OCI-LY7 (cell line): ENCODE data around the gene RBP3. TPM values are rescaled to one million over a fixed set of nuclear protein-coding genes. Genes with fewer than 3 reads are reported as not detected.

Experiments
- BruUV-seq: library from RNA; stranded (reverse); fragments of 400-500 nt; replicated peaks from 2 replicates; lab custom pipeline; 2021; lab: Mats Ljungman, UMichigan
- CTCF ChIA-PET: fragments of 300-600 bp; sonication (Branson Sonifier 250); formaldehyde crosslinking; loops from one replicate; lab custom pipeline; 2022; ENCODE audit warnings: antibody characterized with exemption; ENCODE audit not compliant: unreplicated experiment; lab: Charles Lee
- POLR2A ChIA-PET: fragments of 300-600 bp; sonication (Branson Sonifier 250); formaldehyde crosslinking; loops from one replicate; lab custom pipeline; 2022; ENCODE audit warnings: antibody characterized with exemption; lab: Charles Lee
- DNase-seq: peaks from one replicate; pipeline ENCODE4 v3.0.0-alpha.2; 2015; ENCODE audit warnings: low spot score
- H2AFZ ChIP-seq: fragments of 200-600 bp; sonication (generic), shearing (Covaris generic); 2 replicates; pipeline ENCODE4 v1.6.1; 2014; ENCODE audit warnings: mild to moderate bottlenecking, antibody characterized with exemption, low read length, moderate library complexity
- H3K27ac ChIP-seq: fragments of 200-600 bp; sonication (generic); 2 replicates; pipeline ENCODE4 v1.5.1; 2014; ENCODE audit warnings: mixed run types, low read depth, mild to moderate bottlenecking, moderate library complexity, low read length, inconsistent platforms; ENCODE audit not compliant: poor library complexity, severe bottlenecking
- H3K36me3 ChIP-seq: fragments of 200-600 bp; sonication (generic); 2 replicates; pipeline ENCODE4 v1.6.1; 2014; ENCODE audit warnings: mild to moderate bottlenecking, antibody characterized with exemption, low read length, moderate library complexity, mixed read lengths; ENCODE audit not compliant: insufficient read depth
- H3K4me1 ChIP-seq: fragments of 200-600 bp; sonication (generic); 2 replicates; pipeline ENCODE4 v1.5.1; 2014; ENCODE audit warnings: mild to moderate bottlenecking, low read length; ENCODE audit not compliant: insufficient read depth, poor library complexity, severe bottlenecking
- H3K4me2 ChIP-seq: fragments of 200-600 bp; sonication (generic); 2 replicates; pipeline ENCODE4 v1.6.1; 2014; ENCODE audit warnings: mild to moderate bottlenecking, low read length
- H3K4me3 ChIP-seq: fragments of 200-600 bp; sonication (generic); 2 replicates; pipeline ENCODE4 v1.5.1; 2014; ENCODE audit warnings: mild to moderate bottlenecking, low read depth, low read length; ENCODE audit not compliant: poor library complexity, severe bottlenecking
- H3K79me2 ChIP-seq: fragments of 200-600 bp; sonication (generic); 2 replicates; pipeline ENCODE4 v1.6.1; 2016; ENCODE audit warnings: low read depth, mild to moderate bottlenecking, low read length, moderate library complexity, mixed read lengths; ENCODE audit not compliant: insufficient read depth
- H3K9me2 ChIP-seq: fragments of 200-600 bp; sonication (generic); 2 replicates; pipeline ENCODE4 v1.6.1; 2016; ENCODE audit warnings: mild to moderate bottlenecking, low read length, mixed read lengths; ENCODE audit not compliant: insufficient read depth
- H3K9me3 ChIP-seq: fragments of 200-600 bp; sonication (generic); 2 replicates; pipeline ENCODE4 v1.6.1; 2014; ENCODE audit warnings: mild to moderate bottlenecking, mixed run types, low read length, mixed read lengths
- H4K20me1 ChIP-seq: fragments of 200-600 bp; sonication (generic); 2 replicates; pipeline ENCODE4 v1.6.1; 2014; ENCODE audit warnings: mild to moderate bottlenecking, antibody characterized with exemption, low read length, moderate library complexity, mixed read lengths; ENCODE audit not compliant: insufficient read depth
- CTCF ChIP-seq: fragments of 200-600 bp; sonication (generic); conservative IDR thresholded peaks from 2 replicates; pipeline ENCODE4 v1.5.1; 2014; ENCODE audit warnings: mild to moderate bottlenecking, antibody characterized with exemption, low read length, moderate library complexity, mixed read lengths
- EZH2phosphoT487 ChIP-seq: fragments of 200-600 bp; sonication (generic); IDR thresholded peaks from 2 replicates; pipeline ENCODE4 v1.6.1; 2018; ENCODE audit warnings: low read depth, borderline replicate concordance, mild to moderate bottlenecking, mixed run types, antibody characterized with exemption, low read length, moderate library complexity, mixed read lengths
- intact Hi-C: fragments of 100-400 bp; cut with micrococcal nuclease; formaldehyde crosslinking; loops from one replicate; pipeline ENCODE4 v1.10.0; 2022; ENCODE audit not compliant: unreplicated experiment
- total RNA-seq, 2 experiments: library from RNA; depleted of rRNA in 1 of 2; stranded (reverse); fragments of >200 nt in 1 of 2; shearing (Covaris generic) in 1 of 2; gene quantifications; 2 replicates each; pipeline ENCODE4 v1.2.3, GENCODE V29; 2014 to 2022

The RBP3 gene
- total RNA-seq, 2 experiments from 2014 or later, result not detected

- H3K9me3 ChIP-seq, result no peaks in the 10 kb centered on the region
- CTCF ChIA-PET, result no interaction called here
- H3K4me1 ChIP-seq, result no peaks in the 10 kb centered on the region
- H2AFZ ChIP-seq, result no peak overlapping the region
- POLR2A ChIA-PET, result no interaction called here
- H3K36me3 ChIP-seq, result no peaks in the 10 kb centered on the region
- no peaks in the 10 kb centered on the region for H3K9me2 ChIP-seq
- H4K20me1 ChIP-seq, result no peaks in the 10 kb centered on the region
- H3K4me2 ChIP-seq, result no peak overlapping the region
- H3K79me2 ChIP-seq, result no peaks in the 10 kb centered on the region
- intact Hi-C loops, result no loop called here
- no peak overlapping the region for H3K27ac ChIP-seq
- no peak for DNase-seq
- H3K4me3 ChIP-seq, result no peak overlapping the region
- TF ChIP-seq CTCF (no peak), EZH2phosphoT487 (no peak)
- BruUV-seq, result no TSS peak
Measured at GRCh38 chr10:47368431-47369180, 20.4 kb downstream of the RBP3 start.

GRCh38 chr10:47369251-47369894 is 21.2 kb downstream of the RBP3 start:
- Histone ChIP-seq H3K4me1 (no peaks in the 10 kb centered on the region), H3K36me3 (no peaks in the 10 kb centered on the region), H4K20me1 (no peaks in the 10 kb centered on the region), H3K9me2 (no peaks in the 10 kb centered on the region), H3K79me2 (no peaks in the 10 kb centered on the region), H3K4me2 (no peak overlapping the region), H3K27ac (no peak overlapping the region), H3K4me3 (no peak overlapping the region), H2AFZ (no peak overlapping the region), H3K9me3 (no peaks in the 10 kb centered on the region)
- ChIA-PET CTCF (no interaction called here), POLR2A (no interaction called here)
- no TSS peak for BruUV-seq
- DNase-seq, result no peak
- no peak for TF ChIP-seq CTCF
- intact Hi-C loops, result no loop called here
